ENCODE results near the gene RPS14.

Gene RPS14

DNA sequence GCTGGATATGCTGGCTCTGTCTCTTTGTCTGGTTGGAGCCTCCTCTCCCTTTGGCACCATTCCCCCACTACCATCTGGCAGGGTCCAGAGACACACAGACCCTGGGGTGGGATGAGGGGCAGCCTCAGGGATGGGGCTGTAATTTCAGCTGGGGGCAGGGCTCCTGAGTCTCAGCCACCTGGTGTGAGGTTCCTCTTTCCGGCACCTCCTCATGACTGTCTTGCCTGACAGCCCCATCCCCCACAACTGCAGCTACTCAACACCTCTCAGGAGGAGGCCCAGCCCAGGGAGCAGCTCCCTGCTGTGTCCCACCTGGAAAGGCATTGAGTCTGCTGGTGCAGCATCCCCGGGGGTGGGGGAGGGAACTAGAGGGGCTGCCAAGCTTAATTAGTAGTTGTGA, 11.7 kb upstream of the RPS14 start:
- Mint-ChIP-seq H3K27me3 (ENCODE audit: low read depth, poor library complexity) (peaks cover under 1% of the 10 kb centered on the region), H3K27ac (no peak overlapping the region), H3K4me1 (peaks cover 58% of the 10 kb centered on the region), H3K4me3 (no peak overlapping the region), H3K36me3 (ENCODE audit: low read depth) (no peaks in the 10 kb centered on the region), H3K9me3 (no peaks in the 10 kb centered on the region)
- DNase-seq, result no peak
- TF ChIP-seq, protein P1, sequence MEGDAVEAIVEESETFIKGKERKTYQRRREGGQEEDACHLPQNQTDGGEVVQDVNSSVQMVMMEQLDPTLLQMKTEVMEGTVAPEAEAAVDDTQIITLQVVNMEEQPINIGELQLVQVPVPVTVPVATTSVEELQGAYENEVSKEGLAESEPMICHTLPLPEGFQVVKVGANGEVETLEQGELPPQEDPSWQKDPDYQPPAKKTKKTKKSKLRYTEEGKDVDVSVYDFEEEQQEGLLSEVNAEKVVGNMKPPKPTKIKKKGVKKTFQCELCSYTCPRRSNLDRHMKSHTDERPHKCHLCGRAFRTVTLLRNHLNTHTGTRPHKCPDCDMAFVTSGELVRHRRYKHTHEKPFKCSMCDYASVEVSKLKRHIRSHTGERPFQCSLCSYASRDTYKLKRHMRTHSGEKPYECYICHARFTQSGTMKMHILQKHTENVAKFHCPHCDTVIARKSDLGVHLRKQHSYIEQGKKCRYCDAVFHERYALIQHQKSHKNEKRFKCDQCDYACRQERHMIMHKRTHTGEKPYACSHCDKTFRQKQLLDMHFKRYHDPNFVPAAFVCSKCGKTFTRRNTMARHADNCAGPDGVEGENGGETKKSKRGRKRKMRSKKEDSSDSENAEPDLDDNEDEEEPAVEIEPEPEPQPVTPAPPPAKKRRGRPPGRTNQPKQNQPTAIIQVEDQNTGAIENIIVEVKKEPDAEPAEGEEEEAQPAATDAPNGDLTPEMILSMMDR (IDR thresholded peaks at IDR 0.05), result no peak

DNA sequence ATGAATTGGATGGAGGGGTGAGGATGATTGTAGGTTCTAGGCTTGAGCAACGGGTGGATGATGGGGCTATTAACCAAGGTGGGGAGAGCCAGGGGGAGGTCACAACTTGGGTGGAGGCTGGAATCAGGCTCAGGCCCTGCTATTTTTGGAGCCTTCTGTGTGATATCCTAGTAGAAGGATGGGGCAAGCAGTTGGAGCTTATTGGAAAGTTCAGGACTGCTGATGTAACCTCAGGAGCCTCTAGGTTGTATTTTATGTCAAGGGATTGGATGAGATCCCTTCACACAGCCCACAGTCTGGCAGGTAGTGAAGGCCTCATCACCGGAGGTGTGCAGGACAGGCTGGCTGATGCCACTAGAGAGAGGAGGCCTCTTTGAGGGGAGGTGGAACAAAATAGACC, 11.2 kb upstream of the RPS14 start:
- peak overlapping the region; percentile 71 for H3K27ac Mint-ChIP-seq
- H3K36me3 Mint-ChIP-seq (ENCODE audit: low read depth), result no peaks in the 10 kb centered on the region
- no peak for DNase-seq
- H3K4me3 Mint-ChIP-seq, result peak overlapping the region; percentile 38
- H3K4me1 Mint-ChIP-seq, result peaks cover 54% of the 10 kb centered on the region
- H3K9me3 Mint-ChIP-seq, result no peaks in the 10 kb centered on the region
- H3K27me3 Mint-ChIP-seq (ENCODE audit: low read depth, poor library complexity), result no peaks in the 10 kb centered on the region
- TF ChIP-seq, protein P1 (IDR thresholded peaks at IDR 0.05), result no peak

DNA sequence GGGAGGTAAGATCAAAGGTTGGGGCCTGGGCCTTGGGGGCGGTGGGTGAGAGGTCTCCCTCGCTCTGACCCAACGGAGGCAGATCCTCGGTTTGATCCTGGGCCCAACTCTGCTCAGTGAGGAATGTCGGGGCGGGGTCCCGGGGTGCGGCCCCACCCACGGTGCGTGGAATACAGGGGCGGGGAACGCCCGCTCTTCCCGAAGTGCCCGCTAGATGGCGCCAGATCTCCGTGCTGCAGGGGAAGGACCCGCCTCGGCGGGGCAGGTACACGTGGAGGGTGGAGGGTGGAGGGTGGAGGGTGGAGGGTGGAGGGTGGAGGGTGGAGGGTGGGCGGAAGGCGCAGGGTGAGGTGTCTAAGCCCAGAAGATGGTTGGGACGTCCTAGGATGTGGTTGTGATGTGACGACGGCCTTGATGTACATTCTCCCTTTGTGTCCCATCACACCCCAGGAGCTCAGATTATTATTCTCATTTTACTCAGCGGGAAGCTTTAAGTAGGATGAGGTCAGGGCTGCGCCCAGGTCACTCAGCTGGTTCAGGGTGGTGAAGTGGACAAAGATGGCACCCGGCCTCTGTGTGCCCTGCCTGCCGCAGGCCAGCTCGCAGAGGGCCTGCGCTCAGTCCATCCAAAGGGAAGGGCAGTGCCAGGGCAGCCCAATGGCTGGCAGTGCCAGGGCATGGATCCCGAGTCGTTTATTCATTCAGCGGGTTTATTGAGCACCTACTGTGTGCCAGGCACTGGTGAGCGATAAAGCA, 9.4 kb upstream of the RPS14 start:
- no peak overlapping the region for H3K27ac Mint-ChIP-seq
- no peaks in the 10 kb centered on the region for H3K36me3 Mint-ChIP-seq (ENCODE audit: low read depth)
- H3K4me3 Mint-ChIP-seq, result peak overlapping the region; percentile 28
- no peaks in the 10 kb centered on the region for H3K9me3 Mint-ChIP-seq
- peaks cover 45% of the 10 kb centered on the region for H3K4me1 Mint-ChIP-seq
- peak; percentile 94 for DNase-seq
- no peaks in the 10 kb centered on the region for H3K27me3 Mint-ChIP-seq (ENCODE audit: low read depth, poor library complexity)
- TF ChIP-seq, protein P1 (IDR thresholded peaks at IDR 0.05), result peak; percentile 69

DNA sequence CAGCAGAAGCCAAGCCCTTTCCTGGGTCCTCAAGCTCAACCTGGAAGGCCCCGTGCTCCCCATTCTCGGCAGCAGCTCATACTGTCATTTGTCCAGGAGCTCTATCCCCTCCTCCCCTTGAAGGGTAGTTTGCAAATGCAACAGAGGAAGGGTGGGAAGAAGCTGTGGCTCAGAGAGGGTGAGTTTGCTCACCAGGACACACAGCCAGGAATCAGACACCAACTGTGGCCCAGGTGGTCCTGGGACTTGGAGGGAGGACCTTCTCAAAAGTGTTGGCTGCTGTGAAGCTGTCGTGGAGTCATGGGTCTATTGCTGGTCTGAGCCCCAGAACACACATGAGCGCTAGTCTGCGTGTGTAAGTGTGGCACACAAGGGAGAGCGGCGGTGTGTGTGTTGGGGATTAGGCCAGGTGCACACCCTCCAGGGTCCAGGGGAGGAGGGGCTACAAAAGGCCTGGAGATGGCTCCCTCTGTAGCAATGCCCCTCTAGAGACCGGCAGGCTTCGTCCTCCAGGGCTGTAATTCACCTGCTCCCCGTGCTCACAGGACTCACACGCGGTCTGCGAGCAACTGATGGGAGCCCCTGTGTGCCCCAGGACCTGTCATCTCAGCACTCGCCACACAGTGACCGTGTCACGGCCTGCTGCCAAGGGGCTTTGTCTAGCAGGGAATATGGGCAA, 8.2 kb upstream of the RPS14 start:
- no peaks in the 10 kb centered on the region for H3K36me3 Mint-ChIP-seq (ENCODE audit: low read depth)
- no peaks in the 10 kb centered on the region for H3K27me3 Mint-ChIP-seq (ENCODE audit: low read depth, poor library complexity)
- TF ChIP-seq, protein P1 (IDR thresholded peaks at IDR 0.05), result no peak
- peaks cover 1% of the 10 kb centered on the region for H3K9me3 Mint-ChIP-seq
- no peak for DNase-seq
- no peak overlapping the region for H3K27ac Mint-ChIP-seq
- H3K4me3 Mint-ChIP-seq, result peak overlapping the region; percentile 57
- peaks cover 37% of the 10 kb centered on the region for H3K4me1 Mint-ChIP-seq

DNA sequence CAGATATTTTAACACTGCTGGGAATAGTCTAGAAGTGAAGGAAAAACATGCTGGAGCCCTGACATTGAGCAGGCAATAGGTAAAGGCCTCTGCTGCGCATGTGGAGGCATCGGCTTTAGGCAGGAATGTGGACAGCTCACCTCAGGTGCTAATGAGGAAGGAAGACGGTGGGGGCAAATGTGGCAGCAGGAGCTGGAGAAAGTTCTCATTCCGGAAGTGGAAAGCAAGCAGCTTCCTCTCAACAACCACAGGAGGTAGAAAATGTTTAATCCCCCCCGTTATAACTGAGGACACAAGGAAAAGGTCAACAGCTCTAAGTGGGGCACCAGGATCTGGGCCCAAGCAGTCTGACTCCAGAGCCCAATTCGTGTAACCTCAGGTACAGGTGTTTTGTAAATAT, 7.6 kb upstream of the RPS14 start:
- H3K9me3 Mint-ChIP-seq, result peaks cover 3% of the 10 kb centered on the region
- TF ChIP-seq, protein P1 (IDR thresholded peaks at IDR 0.05), result no peak
- no peak overlapping the region for H3K4me3 Mint-ChIP-seq
- H3K36me3 Mint-ChIP-seq (ENCODE audit: low read depth), result no peaks in the 10 kb centered on the region
- H3K27me3 Mint-ChIP-seq (ENCODE audit: low read depth, poor library complexity), result no peaks in the 10 kb centered on the region
- H3K27ac Mint-ChIP-seq, result no peak overlapping the region
- no peak for DNase-seq
- peaks cover 34% of the 10 kb centered on the region for H3K4me1 Mint-ChIP-seq

Measured in nephron progenitor cell (in vitro differentiated cells).